ENCODE measurements around the gene LTBP1.

GRCh38 chr2:33437297-33437696, 490.5 kb downstream of the LTBP1 start:
- TF ChIP-seq CTCF (IDR thresholded peaks at IDR 0.05) (no peak), REST (IDR thresholded peaks at IDR 0.05; ENCODE audit: insufficient read depth in 1 of 2, low read depth in 2 of 2, low read length in 1 of 2) (no peak), POLR2AphosphoS5 (IDR thresholded peaks at IDR 0.05; ENCODE audit: low read depth, low read length) (no peak)

Data from Panc1 (cell line).